ENCODE data around the gene ZMIZ1.

The ZMIZ1 gene

DNA sequence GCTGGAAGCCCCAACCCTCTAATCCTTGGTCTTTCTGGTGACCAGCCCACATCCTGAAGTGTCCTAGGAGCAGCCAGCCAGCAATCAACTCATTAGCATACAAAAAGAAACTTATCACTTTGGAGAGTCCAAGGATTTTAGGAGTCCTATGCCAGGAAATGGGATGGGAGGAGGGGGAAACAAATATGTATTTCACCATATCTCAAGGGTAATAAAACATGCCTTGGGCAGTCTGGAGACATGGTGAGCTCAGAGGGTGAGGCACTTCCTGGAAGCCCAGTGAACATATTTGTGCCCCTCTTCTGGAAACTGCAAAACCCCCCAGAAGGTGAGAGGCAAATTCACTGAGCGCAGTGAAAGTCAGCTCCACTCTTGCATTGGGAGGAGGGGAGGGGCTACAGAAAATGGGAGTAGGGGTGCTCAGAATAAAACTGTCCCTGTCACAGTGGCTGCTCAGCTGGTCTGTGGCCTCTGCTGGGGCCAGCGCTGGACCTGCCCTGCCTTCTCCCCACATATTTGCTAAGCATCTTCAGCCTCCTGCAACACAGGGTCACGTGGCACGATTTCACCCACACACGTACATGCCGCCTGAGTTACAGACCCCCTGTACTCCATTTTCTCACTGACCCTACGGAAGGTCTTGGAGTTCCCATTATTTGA, 17.7 kb upstream of the ZMIZ1 start:
- DNase-seq (ENCODE audit: low read depth in 1 of 2, low spot score in 1 of 2) = no peak

DNA sequence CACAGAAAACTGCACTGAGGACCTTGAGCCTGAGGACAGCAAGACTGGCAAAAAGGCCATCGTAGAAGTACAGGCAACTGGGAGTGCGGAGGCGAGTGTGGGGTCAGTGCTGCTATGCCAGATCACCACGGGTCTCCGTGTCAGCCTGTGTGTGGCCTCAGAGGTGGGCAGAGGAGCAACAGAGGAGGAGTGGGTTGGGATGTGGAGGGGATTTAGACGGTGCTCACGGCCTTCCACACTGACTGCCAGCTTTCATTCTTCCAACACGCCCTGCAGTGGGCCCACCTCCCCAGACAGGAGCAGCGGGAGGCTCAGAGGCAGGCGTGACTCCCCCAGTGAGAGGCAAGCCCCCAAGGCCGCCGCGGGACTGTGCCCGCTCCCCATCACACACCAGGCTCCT, 17.0 kb upstream of the ZMIZ1 start:
- DNase-seq (ENCODE audit: low read depth in 1 of 2, low spot score in 1 of 2) = no peak

DNA sequence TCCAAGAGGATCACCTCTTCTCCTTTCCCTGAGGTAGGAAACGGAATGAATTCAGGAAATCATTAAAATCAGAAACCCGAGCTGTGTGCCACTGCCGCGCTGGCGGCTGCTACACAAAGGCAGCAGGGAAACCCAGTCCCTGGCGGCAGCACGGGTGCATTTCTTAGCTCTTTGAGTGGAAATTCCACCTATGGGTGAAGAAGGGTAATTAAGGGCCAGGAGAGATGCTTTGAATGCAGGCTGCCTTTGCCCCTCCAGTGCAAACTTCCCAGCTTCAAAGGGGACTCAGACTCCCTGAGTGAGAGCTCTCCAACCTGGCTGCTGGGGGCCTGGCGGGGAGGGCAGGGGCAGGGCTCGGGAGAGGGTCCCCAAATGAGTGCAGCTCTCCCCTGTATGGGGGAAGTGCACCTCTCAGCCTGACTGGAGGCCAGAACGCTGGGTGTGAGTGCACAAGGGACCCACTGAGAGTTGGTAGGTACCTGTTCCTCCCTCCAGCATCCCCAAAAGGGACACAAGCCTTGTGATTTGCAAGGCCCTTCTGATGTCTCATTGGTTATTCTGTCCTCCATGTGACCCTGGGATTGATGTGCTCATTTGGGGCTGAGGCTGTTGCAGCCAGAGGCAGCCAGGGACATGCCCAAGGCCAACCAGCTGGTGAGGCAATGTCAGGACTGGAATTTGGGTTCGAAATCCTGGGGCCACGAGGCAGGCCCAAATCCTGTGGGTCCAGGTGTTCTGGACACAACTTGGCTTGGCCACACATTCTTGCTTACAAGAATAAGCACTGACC, 16.3 kb upstream of the ZMIZ1 start:
- DNase-seq (ENCODE audit: low read depth in 1 of 2, low spot score in 1 of 2) = no peak

DNA sequence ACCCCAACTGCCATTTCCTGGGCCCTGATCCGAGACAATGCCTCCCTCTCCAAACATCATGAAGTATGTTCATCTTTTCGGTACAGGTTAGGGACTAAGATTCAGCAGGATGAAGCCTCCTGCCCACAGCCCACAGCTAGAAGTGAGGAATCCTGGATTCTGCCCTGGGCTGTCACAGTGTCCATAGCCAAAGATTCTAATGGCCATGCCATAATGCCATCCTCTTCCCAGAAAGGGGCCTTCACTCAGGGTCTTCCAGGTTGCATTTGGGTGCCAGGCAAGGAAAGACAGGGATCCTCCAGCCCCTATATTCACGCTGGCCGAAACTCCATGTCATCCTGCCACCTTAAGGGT, 15.7 kb upstream of the ZMIZ1 start:
- DNase-seq (ENCODE audit: low read depth in 1 of 2, low spot score in 1 of 2) = no peak

DNA sequence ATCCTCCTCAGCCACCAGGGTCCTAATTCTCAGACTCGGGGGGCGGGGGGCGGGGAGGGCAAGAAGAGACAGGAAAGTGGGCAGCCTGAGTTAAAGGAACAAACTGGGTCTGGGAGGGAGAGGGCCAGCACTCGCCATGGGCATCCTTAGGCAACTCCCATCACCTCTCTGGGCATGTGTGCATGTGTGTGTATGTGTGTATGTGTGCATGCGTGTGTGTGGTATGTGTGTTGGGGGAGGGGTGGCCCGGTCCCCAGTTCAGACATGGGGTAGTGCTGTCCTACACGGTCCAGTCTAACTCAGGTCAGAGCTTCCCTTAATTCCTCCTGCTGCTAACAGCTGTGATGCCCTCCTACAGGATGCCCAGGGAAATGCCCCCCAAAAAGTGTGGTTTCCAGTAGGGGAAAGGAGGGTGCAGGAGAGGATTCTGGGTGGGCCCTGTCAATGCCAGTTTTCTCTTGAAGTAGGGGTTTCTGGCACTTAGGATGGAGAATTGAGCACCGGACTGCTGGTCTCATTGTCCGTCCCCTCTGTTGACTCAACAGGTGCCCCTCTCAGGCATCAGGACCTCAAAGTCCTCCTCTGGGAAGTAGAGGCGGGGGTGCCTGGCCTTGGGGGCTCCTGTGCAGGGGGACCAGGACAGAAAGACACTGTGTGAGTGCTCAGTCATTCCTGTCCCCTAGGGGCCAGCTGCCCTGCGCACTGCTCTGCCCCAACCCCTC, 15.1 kb upstream of the ZMIZ1 start:
- DNase-seq (ENCODE audit: low read depth in 1 of 2, low spot score in 1 of 2) = no peak

- no peak for DNase-seq (ENCODE audit: low read depth in 1 of 2, low spot score in 1 of 2)
Observed at GRCh38 chr10:79054203-79055099, 14.3 kb upstream of the ZMIZ1 start.

DNA sequence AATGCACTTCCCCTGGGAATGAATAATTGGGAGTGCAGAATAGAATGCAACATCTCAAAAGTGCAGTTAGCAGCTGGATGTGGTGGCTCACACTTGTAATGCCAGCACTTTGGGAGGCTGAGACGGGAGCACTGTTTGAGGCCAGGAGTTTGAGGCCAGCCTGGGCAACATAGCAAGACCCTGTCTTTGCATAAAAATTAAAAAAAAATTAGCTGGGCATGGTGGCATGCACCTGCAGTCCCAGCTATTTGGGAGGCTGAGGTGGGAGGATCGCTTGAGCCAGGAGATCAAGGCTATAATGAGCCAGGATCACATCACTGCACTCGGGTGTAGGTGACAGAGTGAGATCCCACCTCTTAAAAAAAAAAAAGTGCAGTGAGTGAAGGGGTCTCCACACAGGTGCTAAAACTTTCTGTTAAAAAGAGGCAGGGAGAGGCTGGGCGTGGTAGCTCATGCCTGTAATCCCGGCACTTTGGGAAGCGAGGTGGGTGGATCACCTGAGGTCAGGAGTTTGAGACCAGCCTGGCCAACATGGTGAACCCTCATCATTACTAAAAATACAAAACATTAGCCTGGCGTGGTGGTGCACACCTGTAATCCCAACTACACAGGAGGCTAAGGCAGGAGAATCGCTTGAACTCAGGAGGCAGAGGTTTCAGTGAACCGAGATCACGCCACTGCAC, 13.5 kb upstream of the ZMIZ1 start:
- no peak for DNase-seq (ENCODE audit: low read depth in 1 of 2, low spot score in 1 of 2)

GRCh38 chr10:79055892-79056291, 12.9 kb upstream of the ZMIZ1 start:
- DNase-seq (ENCODE audit: low read depth in 1 of 2, low spot score in 1 of 2) = no peak

DNA sequence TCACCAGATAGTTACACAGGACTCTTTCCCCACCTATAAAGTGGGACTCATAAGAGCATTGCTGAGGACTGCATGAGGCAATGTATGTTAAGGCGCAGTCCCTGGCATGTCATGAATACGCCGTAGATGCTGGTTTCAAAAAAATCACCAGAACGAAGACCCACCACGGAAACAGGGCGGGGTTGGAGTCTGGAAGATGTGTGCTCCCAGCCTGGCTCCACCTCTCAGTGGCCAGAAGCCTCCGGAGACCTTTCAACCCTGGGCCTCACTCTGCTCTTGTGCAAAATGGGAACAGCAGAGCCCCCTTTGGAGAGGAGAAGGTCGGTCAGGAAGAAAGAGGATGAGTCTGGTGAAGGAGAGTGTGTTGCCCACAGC, 12.4 kb upstream of the ZMIZ1 start:
- DNase-seq (ENCODE audit: low read depth in 1 of 2, low spot score in 1 of 2) = no peak

DNA sequence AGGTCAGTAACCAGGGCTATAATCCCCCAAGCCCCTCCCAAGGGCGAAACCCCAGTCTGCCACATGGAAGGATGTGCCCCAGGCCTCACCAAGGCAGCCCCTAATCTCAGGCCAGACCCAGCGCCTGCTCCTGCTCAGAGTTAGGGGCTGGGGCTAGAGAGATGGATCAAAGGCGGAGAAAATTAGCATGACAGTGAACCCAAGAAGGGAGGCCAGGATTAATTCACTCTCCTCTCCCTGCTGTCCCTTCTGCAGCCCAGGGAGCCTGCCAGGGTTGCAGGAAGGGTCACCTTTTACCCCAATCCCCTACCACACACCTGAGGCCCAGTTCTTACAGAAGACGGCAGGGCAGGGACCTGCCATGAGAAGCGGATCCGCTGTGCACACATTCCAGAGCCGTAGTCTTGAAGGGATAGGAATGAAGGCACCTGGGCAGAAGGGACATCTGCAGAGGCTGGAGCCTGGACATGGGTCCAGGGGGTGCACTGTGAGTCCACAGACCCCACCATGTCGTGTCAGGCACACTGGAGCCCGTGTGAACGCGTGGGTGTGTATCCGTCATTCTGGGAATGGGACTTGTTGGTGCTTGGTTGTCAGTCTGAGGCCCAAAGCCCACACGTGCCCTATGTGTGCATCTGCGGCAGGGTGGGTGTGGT, 11.9 kb upstream of the ZMIZ1 start:
- no peak for DNase-seq (ENCODE audit: low read depth in 1 of 2, low spot score in 1 of 2)

DNA sequence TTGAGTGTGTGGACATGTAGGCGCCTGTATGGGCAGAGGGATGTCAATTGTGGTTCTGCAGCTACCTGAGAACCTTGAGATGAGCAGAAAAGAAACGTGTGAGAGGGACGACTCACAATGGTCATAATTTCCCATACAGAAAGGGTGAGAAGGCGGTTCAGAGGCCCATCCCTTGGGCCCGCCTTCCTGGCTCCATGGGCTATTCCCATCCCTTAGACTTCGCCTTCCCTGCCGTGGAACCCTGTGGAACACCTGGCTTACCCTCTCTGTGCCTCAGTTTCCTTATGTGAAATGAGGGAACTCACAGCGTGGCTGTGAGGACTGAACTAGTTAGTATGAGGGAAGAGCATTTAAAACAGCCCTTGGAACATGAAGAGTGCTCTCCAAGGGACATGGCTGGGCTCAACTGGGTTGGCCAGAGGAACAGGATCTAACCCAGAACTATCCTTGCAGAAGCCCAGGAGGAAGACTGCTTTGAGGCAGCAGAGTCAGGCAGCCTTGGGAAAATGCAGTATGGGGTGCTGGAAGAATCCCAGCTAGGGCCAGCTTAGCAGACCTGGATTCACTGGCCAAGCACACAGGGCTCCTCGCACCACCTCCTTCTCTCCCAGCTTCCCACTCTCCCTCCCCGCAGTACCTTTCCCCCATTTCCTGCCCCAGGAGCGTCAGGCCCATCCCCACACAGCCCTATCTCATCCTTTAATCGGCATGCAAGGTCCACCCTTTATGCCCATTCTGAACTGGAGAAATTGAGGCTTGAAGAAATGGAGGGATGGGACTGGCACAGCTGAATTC, 11.1 kb upstream of the ZMIZ1 start:
- DNase-seq (ENCODE audit: low read depth in 1 of 2, low spot score in 1 of 2) = no peak

DNA sequence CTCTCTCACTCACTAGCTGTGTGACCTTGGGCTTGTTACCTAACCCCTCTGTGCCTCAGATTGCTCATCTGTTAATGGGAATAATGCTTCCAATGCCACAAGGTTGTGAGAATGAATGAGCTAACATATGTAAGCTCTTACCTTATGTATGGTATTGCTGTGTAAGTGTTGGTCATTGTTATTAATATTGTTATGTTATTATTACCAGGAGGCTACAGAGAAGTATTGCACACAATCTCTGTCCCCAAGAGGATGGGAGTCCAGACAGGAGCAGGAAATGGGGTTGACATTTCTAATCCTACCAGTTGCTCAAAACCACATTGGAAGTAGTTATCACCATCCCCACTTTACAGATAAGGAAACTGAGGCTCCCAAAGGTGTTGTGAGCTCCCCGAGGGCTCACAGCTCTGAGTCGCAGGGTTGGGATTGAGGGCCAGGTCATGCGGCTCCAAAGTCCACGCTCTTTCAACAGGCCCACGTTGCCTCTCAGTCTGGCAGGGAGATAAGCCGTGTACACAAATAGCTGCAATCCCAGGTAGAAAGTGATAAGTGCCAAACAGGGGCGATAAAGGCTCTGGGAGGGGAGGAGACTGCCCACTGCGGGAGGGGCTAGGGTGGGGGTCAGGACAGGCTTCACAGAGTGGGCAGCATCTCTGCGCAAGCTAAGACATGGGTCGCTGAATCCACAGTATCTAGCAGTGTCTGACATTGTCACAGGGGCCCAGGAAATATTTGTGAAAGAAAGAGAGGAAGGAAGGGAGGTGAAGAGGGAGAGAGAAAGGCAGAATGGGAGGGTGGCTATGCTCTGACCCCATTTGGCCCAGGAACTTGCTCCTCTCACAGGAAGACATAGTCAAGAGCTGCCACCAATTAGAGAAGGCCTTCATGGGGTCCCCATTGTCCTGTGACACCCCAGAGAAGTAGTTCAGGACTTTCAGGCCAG, 9.6 kb upstream of the ZMIZ1 start:
- no peak for DNase-seq (ENCODE audit: low read depth in 1 of 2, low spot score in 1 of 2)

DNA sequence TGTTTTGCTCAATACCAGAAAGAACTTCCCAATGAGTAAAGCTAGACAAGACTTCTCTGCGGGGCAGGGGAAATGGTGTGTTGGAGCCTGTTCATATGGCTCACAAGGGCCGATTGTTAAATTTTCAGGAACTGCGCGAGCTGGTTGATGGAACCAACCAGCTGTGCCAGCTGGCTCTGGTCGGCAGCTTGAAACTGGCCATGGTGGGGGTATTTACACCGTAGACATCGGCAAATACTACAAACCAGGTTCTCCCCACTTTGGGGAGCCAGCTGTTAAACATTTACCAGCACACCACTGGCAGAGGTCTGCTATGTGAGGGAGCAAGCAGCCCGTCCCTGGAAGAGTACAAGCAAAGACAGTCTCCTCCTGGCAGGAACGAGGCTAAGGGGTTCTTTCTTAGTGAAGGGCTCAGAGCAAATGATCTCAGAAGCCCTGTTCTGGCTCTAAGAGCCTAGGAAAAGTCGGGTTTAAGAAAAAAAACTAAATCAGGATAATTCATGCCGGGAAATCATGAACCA, 8.8 kb upstream of the ZMIZ1 start:
- no peak for DNase-seq (ENCODE audit: low read depth in 1 of 2, low spot score in 1 of 2)

- DNase-seq (ENCODE audit: low read depth in 1 of 2, low spot score in 1 of 2) = no peak
Observed at GRCh38 chr10:79060641-79061255, 8.0 kb upstream of the ZMIZ1 start.

GRCh38 chr10:79061441-79062315, 7.1 kb upstream of the ZMIZ1 start:
- no peak for DNase-seq (ENCODE audit: low read depth in 1 of 2, low spot score in 1 of 2)

DNA sequence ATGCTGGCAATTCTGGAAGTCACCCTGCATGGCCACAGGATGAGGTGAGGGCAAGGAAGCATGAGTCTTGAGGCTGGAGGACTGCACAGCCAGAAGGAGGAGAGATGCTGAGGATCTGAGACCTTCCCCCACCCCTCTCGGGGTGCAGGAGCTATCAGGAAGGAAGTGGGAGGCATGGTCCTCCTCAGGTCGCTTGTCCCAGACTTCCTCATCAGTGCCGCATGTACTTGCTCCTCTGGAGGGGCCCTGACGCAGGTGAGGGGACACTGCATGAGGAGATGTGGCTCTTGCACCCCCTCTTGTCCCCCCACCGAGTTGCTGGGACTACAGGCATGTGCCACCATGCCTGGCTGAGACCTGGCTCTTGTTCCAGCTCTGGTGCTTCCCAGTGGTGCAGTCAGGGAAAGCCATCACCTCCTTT, 5.7 kb upstream of the ZMIZ1 start:
- DNase-seq (ENCODE audit: low read depth in 1 of 2, low spot score in 1 of 2) = no peak
